Endothelial cell of umbilical vein (primary cell): ENCODE results near the gene SLC38A10. TPM values are rescaled to one million over a fixed set of nuclear protein-coding genes. Genes with fewer than 3 reads are reported as not detected.

Experiments
- BruUV-seq: library from RNA; stranded (reverse); fragments of 400-500 nt; replicated peaks from 2 replicates; lab custom pipeline; 2021; lab: Mats Ljungman, UMichigan
- CTCF ChIA-PET: fragments of 300-600, 350-600 bp; sonication (Branson Sonifier 250); formaldehyde crosslinking; loops from one replicate; lab custom pipeline; 2021; ENCODE audit warnings: antibody characterized with exemption, inconsistent platforms; lab: Charles Lee
- POLR2A ChIA-PET: fragments of 300-600, 350-600 bp; sonication (Branson Sonifier 250); formaldehyde crosslinking; loops from one replicate; lab custom pipeline; 2021; ENCODE audit warnings: antibody characterized with exemption, inconsistent platforms; lab: Charles Lee
- DNase-seq: peaks from one replicate; pipeline ENCODE4 v3.0.0-alpha.2; 2011; ENCODE audit warnings: low read depth, low spot score
- FAIRE-seq: peaks from 2 replicates; lab custom pipeline; 2011; peaks lifted over from hg19 to GRCh38; lab: Jason Lieb, UNC
- H2AFZ ChIP-seq: 2 replicates; pipeline ENCODE4 v1.6.0; 2012; ENCODE audit warnings: low read depth, low read length, control low read depth, inconsistent platforms
- H3K27ac ChIP-seq: 2 replicates; pipeline ENCODE4 v1.5.1; 2011; ENCODE audit warnings: low read depth, mild to moderate bottlenecking, control low read depth, low read length, moderate library complexity; ENCODE audit not compliant: insufficient read depth
- H3K27me3 ChIP-seq, 2 experiments: 2 replicates each; pipeline versions ENCODE4 v1.6.0 to v1.6.1; 2011; ENCODE audit warnings: low read length in 2 of 2, mixed read lengths in 1 of 2; ENCODE audit not compliant: control insufficient read depth in 2 of 2, insufficient read depth in 2 of 2
- H3K36me3 ChIP-seq, 2 experiments: 2 replicates in 1 of 2; 3 replicates in 1 of 2; pipeline ENCODE4 v1.5.1; 2011; ENCODE audit warnings: low read length in 2 of 2, mild to moderate bottlenecking in 1 of 2, moderate library complexity in 1 of 2; ENCODE audit not compliant: control insufficient read depth in 2 of 2, insufficient read depth in 2 of 2; ENCODE audit errors: extremely low read depth in 1 of 2
- H3K4me1 ChIP-seq: 3 replicates; pipeline ENCODE4 v1.5.1; 2011; ENCODE audit warnings: mild to moderate bottlenecking, low read length; ENCODE audit not compliant: control insufficient read depth, insufficient read depth; ENCODE audit errors: extremely low read depth
- H3K4me2 ChIP-seq: 2 replicates; pipeline ENCODE4 v1.6.1; 2011; ENCODE audit warnings: low read length, control low read depth, mixed read lengths; ENCODE audit not compliant: insufficient read depth
- H3K4me3 ChIP-seq, 3 experiments: fragments of 200-600 bp in 1 of 3; sonication (generic), shearing (Covaris generic) in 1 of 3; replicated peaks in 1 of 3; 2 replicates each; pipeline ENCODE4 v1.5.1; 2011 to 2016; ENCODE audit warnings: control low read depth in 3 of 3, low read length in 3 of 3, mild to moderate bottlenecking in 2 of 3, inconsistent platforms in 1 of 3, low read depth in 1 of 3, moderate library complexity in 1 of 3; ENCODE audit not compliant: insufficient read depth in 1 of 3
- H3K79me2 ChIP-seq: 2 replicates; pipeline ENCODE4 v1.6.0; 2012; ENCODE audit warnings: low read length, inconsistent platforms; ENCODE audit not compliant: control insufficient read depth, insufficient read depth
- H3K9ac ChIP-seq: replicated peaks from 2 replicates; pipeline ENCODE3; 2011; ENCODE audit warnings: low read length, control low read depth; ENCODE audit not compliant: insufficient read depth; ENCODE audit errors: extremely low read depth
- H3K9me1 ChIP-seq: replicated peaks from 3 replicates; pipeline ENCODE4 v1.6.0; 2011; ENCODE audit warnings: mild to moderate bottlenecking, low read length; ENCODE audit not compliant: control insufficient read depth, insufficient read depth; ENCODE audit errors: extremely low read depth
- H3K9me3 ChIP-seq: replicated peaks from 2 replicates; pipeline ENCODE4 v1.5.1; 2012; ENCODE audit warnings: low read length, inconsistent platforms; ENCODE audit not compliant: control insufficient read depth, insufficient read depth
- H4K20me1 ChIP-seq: replicated peaks from 2 replicates; pipeline ENCODE3; 2011; ENCODE audit warnings: mild to moderate bottlenecking, low read length; ENCODE audit not compliant: control insufficient read depth, insufficient read depth; ENCODE audit errors: extremely low read depth
- EZH2 ChIP-seq: IDR thresholded peaks from 2 replicates; pipeline ENCODE4 v1.6.1; 2012; ENCODE audit warnings: borderline replicate concordance, low read depth, mild to moderate bottlenecking, moderate library complexity, low read length, inconsistent platforms; ENCODE audit not compliant: severe bottlenecking
- FOS ChIP-seq: IDR thresholded peaks from 2 replicates; pipeline ENCODE4 v1.6.1; 2011; ENCODE audit warnings: mild to moderate bottlenecking, low read length, moderate library complexity, borderline replicate concordance; ENCODE audit not compliant: insufficient read depth
- GATA2 ChIP-seq: IDR thresholded peaks from 2 replicates; pipeline ENCODE4 v1.7.0; 2011; ENCODE audit warnings: low read depth, mild to moderate bottlenecking, moderate library complexity, mixed read lengths, low read length; ENCODE audit not compliant: insufficient read length, insufficient read depth
- JUN ChIP-seq: IDR thresholded peaks from 2 replicates; pipeline ENCODE4 v1.6.1; 2011; ENCODE audit warnings: borderline replicate concordance, low read depth; ENCODE audit not compliant: insufficient read length, insufficient read depth
- MYC ChIP-seq: IDR thresholded peaks from one replicate; pipeline ENCODE4 v1.6.1; 2011; ENCODE audit warnings: mild to moderate bottlenecking, low read depth, low read length
- POLR2A ChIP-seq: IDR thresholded peaks from 2 replicates; pipeline ENCODE4 v1.6.1; 2012; ENCODE audit warnings: low read depth, mild to moderate bottlenecking, control low read depth, low read length
- POLR2AphosphoS5 ChIP-seq: IDR thresholded peaks from 2 replicates; pipeline ENCODE4 v1.6.1; 2012; ENCODE audit warnings: low read depth, mild to moderate bottlenecking, control low read depth, low read length, moderate library complexity; ENCODE audit not compliant: insufficient read depth
- dilution Hi-C: fragments of 300-500 bp; cut with MboI; formaldehyde crosslinking; loops from one replicate; pipeline ENCODE4 v1.15.0; 2019; ENCODE audit warnings: low sequenced_read_pairs; ENCODE audit not compliant: extremely low pct_ligation_motif_present
- intact Hi-C: fragments of 100-400 bp; cut with micrococcal nuclease; formaldehyde crosslinking; loops from one replicate; pipeline ENCODE4 v1.10.0; 2022
- polyA plus RNA-seq, 4 experiments: library from polyadenylated mRNA; depleted of rRNA in 3 of 4; stranded (reverse) in 3 of 4; unstranded in 1 of 4; fragments of >200 nt; gene quantifications; 2 replicates each; pipeline versions ENCODE4 v1.2.1 to v1.2.3, GENCODE V29; 2011 to 2012; ENCODE audit warnings: missing spikeins in 1 of 4
- total RNA-seq: library from RNA; stranded (reverse); gene quantifications from 2 replicates; pipeline ENCODE4 v1.2.3, GENCODE V29; 2021
- TF ChIP-seq, protein P1 (sequence below): IDR thresholded peaks from 2 replicates; pipeline ENCODE4 v1.6.1; 2011; ENCODE audit not compliant: insufficient read depth, insufficient read length
- TF ChIP-seq, protein P2 (sequence below), 2 donors: IDR thresholded peaks; 1 replicate in 1 of 2; 2 replicates in 1 of 2; pipeline ENCODE4 v1.5.1; 2011; ENCODE audit warnings: low read length in 2 of 2, mild to moderate bottlenecking in 2 of 2, moderate library complexity in 2 of 2, control low read depth in 1 of 2, inconsistent platforms in 1 of 2, low read depth in 1 of 2; ENCODE audit not compliant: insufficient read depth in 1 of 2; ENCODE audit errors: extremely low read depth in 1 of 2

The SLC38A10 gene
- total and polyA plus RNA-seq, 2 donors (not counting 3 experiments of a cell fraction or from before 2014, with no cell fraction given), result 72.7 to 113 TPM

DNA sequence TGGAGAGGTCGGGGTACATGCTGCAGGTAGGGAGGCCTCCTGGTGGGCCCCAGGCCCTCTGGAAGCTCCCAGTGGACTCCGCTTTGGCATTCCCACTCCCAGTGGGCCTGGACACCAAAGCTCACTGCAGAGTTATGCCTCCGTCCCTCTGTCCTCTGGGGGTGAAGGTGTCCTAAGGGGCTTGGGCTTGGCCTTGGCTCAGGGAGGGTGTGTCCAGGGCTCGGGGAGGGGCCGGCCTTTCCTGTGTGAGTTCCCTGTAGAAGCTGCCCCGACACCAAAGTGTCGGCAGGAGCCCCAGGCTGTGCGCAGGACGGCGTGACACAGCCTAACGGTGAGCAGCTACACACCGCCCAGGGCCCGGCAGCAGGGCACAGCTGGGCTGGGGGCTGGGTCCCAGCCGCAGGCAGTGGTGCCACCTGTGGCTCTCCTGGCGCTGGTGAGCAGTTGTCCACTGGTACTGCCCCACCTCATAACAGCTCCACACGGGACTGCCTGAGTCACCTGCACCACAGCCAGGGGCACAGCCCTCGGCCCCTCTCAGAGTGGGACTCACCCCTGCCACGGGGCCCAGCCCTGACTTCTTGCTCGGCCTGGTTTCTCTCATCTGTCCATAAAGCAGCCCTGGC, 62.4 kb downstream of the SLC38A10 start:
- CTCF ChIA-PET, result interaction anchor here (1.2 kb wide), 2 partner anchors 10 to 90 kb away, joined by 3 read pairs; partner anchors contain the start of gene CEP131
- POLR2A ChIA-PET, result no interaction called here

More for the DNA sequence above, 62.4 kb downstream of the SLC38A10 start:
- Histone ChIP-seq H3K79me2 (peaks cover 2% of the 10 kb centered on the region), H3K36me3 (peaks cover 0 to 41% of the 10 kb centered on the region in 2 experiments), H4K20me1 (no peaks in the 10 kb centered on the region), H3K4me3 (no peak overlapping the region), H3K9me3 (no peaks in the 10 kb centered on the region), H3K27ac (no peak overlapping the region), H3K27me3 (no peaks in the 10 kb centered on the region), H3K4me2 (no peak overlapping the region), H3K9me1 (no peaks in the 10 kb centered on the region), H3K9ac (no peak overlapping the region), H2AFZ (no peak overlapping the region), H3K4me1 (no peaks in the 10 kb centered on the region)
- dilution Hi-C loops, result no loop called here
- no peak for DNase-seq
- intact Hi-C loops, result no loop called here
- FAIRE-seq, result no peak
- TF ChIP-seq POLR2AphosphoS5 (no peak), EZH2 (no peak), MYC (no peak), POLR2A (no peak), FOS (no peak), GATA2 (no peak), JUN (no peak)
- TF ChIP-seq, protein P1, sequence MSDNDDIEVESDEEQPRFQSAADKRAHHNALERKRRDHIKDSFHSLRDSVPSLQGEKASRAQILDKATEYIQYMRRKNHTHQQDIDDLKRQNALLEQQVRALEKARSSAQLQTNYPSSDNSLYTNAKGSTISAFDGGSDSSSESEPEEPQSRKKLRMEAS, result no peak
- TF ChIP-seq, protein P2, sequence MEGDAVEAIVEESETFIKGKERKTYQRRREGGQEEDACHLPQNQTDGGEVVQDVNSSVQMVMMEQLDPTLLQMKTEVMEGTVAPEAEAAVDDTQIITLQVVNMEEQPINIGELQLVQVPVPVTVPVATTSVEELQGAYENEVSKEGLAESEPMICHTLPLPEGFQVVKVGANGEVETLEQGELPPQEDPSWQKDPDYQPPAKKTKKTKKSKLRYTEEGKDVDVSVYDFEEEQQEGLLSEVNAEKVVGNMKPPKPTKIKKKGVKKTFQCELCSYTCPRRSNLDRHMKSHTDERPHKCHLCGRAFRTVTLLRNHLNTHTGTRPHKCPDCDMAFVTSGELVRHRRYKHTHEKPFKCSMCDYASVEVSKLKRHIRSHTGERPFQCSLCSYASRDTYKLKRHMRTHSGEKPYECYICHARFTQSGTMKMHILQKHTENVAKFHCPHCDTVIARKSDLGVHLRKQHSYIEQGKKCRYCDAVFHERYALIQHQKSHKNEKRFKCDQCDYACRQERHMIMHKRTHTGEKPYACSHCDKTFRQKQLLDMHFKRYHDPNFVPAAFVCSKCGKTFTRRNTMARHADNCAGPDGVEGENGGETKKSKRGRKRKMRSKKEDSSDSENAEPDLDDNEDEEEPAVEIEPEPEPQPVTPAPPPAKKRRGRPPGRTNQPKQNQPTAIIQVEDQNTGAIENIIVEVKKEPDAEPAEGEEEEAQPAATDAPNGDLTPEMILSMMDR (IDR thresholded peaks at IDR 0.05; ENCODE audit: extremely low read depth in 1 of 2, insufficient read depth in 1 of 2, low read depth in 1 of 2, low read length in 2 of 2), result no peak
- no TSS peak for BruUV-seq
